Thoracic aorta (tissue), 2 donors: Measurements from ENCODE around the gene ZNF23. TPM values are rescaled to one million over a fixed set of nuclear protein-coding genes. Genes with fewer than 3 reads are reported as not detected.

Source experiments
- ATAC-seq: fragments of 150-250 bp; one replicate; pipeline ENCODE4 v1.8.0; 2017; ENCODE audit warnings: low read depth; ENCODE audit not compliant: insufficient number of reproducible peaks, low FRiP score
- DNase-seq: peaks from one replicate; pipeline ENCODE4 v3.0.0-alpha.2; 2020; ENCODE audit warnings: low spot score
- H3K27ac ChIP-seq, 2 donors: fragments of 200-600 bp; sonication (generic); 1 replicate in 1 of 2; 2 replicates in 1 of 2; pipeline ENCODE4 v1.5.1; 2016; ENCODE audit warnings: mild to moderate bottlenecking in 2 of 2, moderate library complexity in 2 of 2
- H3K27me3 ChIP-seq: fragments of 200-600 bp; sonication (generic); replicated peaks from 2 replicates; pipeline ENCODE4 v1.6.0; 2016; ENCODE audit warnings: mild to moderate bottlenecking; ENCODE audit not compliant: insufficient read depth
- H3K36me3 ChIP-seq: fragments of 200-600 bp; sonication (generic); one replicate; pipeline ENCODE4 v1.5.1; 2016
- H3K4me1 ChIP-seq, 2 donors: fragments of 200-600 bp; sonication (generic); 1 replicate in 1 of 2; 2 replicates in 1 of 2; pipeline versions ENCODE4 v1.5.1 to v1.6.0; 2016; ENCODE audit warnings: low read depth in 2 of 2, mild to moderate bottlenecking in 1 of 2; ENCODE audit not compliant: control insufficient read depth in 1 of 2
- H3K4me3 ChIP-seq: fragments of 200-600 bp; sonication (generic); 2 replicates; pipeline ENCODE4 v1.5.1; 2016; ENCODE audit warnings: mild to moderate bottlenecking
- H3K9me3 ChIP-seq: fragments of 200-600 bp; sonication (generic); 2 replicates; pipeline ENCODE4 v1.5.1; 2016
- total RNA-seq, 2 donors: library from RNA; depleted of rRNA; stranded (reverse); fragments of >200 nt; gene quantifications; one replicate each; pipeline versions ENCODE4 v1.1.0 to v1.2.3, GENCODE V29; 2016
- TF ChIP-seq, protein P1 (sequence below): fragments of 200-600 bp; sonication (generic); IDR thresholded peaks from one replicate; pipeline ENCODE4 v1.5.1; 2019; ENCODE audit warnings: antibody characterized with exemption

The ZNF23 gene
- total RNA-seq, 2 donors from 2014 or later, result 3.9 to 10.1 TPM

DNA sequence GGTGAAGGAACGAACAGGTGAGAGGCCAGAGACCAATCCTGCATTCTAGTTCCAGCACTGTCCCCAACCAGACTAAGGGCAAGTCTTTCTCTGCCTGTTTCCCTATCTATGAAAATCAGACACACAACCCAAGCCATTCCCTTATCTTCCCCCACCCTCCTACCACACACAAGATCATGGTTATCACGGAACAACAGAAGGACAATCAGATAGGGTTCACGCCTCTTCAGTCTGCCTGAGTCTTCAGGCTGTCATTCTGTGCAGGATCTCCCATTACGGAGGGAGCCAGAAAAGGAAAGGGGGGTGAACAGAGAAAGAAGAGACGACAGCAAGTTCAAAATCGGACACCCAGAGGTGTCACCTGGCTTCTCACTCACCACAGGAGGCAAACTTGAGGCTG, 31.3 kb downstream of the ZNF23 start:
- no peaks in the 10 kb centered on the region for H3K4me1 ChIP-seq

DNA sequence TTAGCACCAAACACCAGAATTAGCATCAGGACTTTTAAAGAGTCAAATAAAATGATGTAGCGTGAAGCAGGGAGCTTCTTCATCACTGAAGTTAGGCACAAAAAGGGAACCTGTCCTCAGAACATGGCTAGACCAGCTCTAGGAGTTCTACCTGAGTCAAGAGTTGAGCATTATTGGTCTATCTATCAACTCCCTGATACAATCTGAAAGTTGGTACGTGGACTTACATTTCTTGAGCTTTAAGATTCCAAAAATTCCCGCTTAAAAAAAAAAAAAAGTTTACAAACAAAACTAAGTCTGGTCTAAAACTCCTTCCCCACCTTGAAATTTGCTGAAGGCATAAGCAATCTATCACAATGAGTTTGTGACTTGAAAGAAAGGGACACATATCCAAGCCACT, 32.5 kb downstream of the ZNF23 start:
- DNase-seq (no peak), ATAC-seq (no peak)
- Histone ChIP-seq H3K4me1 (no peaks in the 10 kb centered on the region), H3K36me3 (no peaks in the 10 kb centered on the region), H3K9me3 (no peaks in the 10 kb centered on the region), H3K4me3 (no peak overlapping the region), H3K27ac (no peak overlapping the region), H3K27me3 (no peaks in the 10 kb centered on the region)
- TF ChIP-seq, protein P1, sequence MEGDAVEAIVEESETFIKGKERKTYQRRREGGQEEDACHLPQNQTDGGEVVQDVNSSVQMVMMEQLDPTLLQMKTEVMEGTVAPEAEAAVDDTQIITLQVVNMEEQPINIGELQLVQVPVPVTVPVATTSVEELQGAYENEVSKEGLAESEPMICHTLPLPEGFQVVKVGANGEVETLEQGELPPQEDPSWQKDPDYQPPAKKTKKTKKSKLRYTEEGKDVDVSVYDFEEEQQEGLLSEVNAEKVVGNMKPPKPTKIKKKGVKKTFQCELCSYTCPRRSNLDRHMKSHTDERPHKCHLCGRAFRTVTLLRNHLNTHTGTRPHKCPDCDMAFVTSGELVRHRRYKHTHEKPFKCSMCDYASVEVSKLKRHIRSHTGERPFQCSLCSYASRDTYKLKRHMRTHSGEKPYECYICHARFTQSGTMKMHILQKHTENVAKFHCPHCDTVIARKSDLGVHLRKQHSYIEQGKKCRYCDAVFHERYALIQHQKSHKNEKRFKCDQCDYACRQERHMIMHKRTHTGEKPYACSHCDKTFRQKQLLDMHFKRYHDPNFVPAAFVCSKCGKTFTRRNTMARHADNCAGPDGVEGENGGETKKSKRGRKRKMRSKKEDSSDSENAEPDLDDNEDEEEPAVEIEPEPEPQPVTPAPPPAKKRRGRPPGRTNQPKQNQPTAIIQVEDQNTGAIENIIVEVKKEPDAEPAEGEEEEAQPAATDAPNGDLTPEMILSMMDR, result no peak

More for the DNA sequence above, 31.3 kb downstream of the ZNF23 start:
- Histone ChIP-seq H3K9me3 (no peaks in the 10 kb centered on the region), H3K27ac (no peak overlapping the region), H3K36me3 (no peaks in the 10 kb centered on the region), H3K27me3 (no peaks in the 10 kb centered on the region), H3K4me3 (no peak overlapping the region)
- DNase-seq (no peak), ATAC-seq (no peak)
- TF ChIP-seq, protein P1, result no peak

DNA sequence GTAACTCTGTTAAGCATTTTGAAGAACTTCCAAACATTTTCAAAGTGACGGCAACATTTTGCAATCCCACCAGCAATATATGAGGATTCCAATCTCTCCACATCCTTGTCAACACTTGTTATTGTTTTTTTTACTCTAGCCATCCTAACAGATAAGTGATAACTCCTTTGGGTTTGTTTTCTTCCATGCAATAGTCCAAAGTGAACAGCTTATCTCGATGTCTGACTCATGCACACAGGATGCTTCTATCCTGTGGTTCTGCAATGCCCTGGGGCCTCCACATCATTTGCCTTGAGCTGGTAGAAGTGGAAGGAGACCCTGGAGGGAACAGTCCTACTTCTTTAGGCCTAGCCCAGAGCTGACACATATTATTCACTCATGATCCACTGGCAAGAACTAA, 33.2 kb downstream of the ZNF23 start:
- Histone ChIP-seq H3K36me3 (no peaks in the 10 kb centered on the region), H3K4me1 (no peaks in the 10 kb centered on the region), H3K4me3 (no peak overlapping the region), H3K9me3 (no peaks in the 10 kb centered on the region), H3K27ac (no peak overlapping the region), H3K27me3 (no peaks in the 10 kb centered on the region)
- TF ChIP-seq, protein P1, result no peak
- ATAC-seq (no peak), DNase-seq (no peak)

DNA sequence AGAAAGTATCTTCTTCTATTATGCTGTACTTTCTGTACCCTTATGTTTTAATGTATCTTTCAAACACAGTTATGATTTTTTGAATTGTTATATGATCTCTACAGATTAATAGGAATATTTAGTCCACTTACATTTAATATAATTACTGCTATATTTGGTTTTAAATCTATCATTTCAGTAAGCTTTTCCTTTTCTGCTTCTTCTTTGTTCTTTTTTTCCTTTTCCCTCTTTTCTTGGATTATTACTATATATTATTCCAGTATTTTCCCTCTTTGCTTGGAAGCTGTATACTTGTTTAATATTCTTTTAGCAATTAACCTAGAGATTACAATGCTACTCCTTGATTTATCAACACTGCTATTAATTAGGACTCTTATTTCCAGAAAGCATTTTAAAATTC, 33.7 kb downstream of the ZNF23 start:
- no peaks in the 10 kb centered on the region for H3K27me3 ChIP-seq
- TF ChIP-seq, protein P1, result no peak
- ATAC-seq, result no peak

DNA sequence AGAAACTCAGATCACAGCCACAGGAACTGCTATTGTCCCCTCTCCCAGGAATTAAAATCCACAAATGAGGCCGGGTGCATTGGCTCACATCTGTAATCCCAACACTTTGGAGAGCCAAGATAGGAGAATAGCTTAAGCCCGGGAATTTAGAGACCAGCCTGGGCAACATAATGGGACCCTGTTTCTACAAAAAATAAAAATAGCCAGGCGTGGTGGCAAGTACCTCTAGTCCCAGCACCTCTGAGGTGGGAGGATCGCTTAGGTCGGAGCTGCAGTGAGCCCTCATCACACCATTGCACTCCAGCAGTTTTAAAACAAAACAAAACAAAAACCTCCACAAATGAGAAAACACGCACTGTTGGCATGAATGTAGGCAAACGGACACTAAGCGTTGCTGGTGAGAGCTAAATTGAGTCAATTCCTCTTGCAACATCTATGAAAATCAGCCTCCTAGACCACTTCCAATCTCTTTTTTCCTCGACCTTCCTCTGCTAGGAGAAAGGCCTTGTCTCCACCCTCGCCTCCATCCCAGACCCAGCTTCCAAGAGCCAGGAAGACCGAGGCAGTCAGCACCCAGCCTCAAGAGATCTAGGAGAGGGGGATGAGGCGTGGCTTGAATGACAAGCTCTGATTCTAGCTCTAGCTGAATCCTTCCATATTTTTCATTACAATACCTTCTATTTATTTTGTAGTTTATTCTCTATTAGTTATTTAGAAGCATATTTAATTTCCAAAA, 35.0 kb downstream of the ZNF23 start:
- no peaks in the 10 kb centered on the region for H3K9me3 ChIP-seq
- H3K4me1 ChIP-seq, result no peaks in the 10 kb centered on the region
- H3K36me3 ChIP-seq, result no peaks in the 10 kb centered on the region
- DNase-seq (no peak), ATAC-seq (no peak)
- no peak overlapping the region for H3K4me3 ChIP-seq
- TF ChIP-seq, protein P1, result no peak
- no peak overlapping the region for H3K27ac ChIP-seq
- H3K27me3 ChIP-seq, result no peaks in the 10 kb centered on the region

More for the DNA sequence above, 33.7 kb downstream of the ZNF23 start:
- Histone ChIP-seq H3K4me1 (no peaks in the 10 kb centered on the region), H3K9me3 (no peaks in the 10 kb centered on the region), H3K4me3 (no peak overlapping the region), H3K27ac (no peak overlapping the region), H3K36me3 (no peaks in the 10 kb centered on the region)
- DNase-seq, result no peak
